SIG-M5 (cell line): Measurements from ENCODE around the gene MAEA.
"Not testable (repeated sequence)": the region's sequence is repeated elsewhere in the genome, so short reads cannot be mapped to it uniquely, and the experiment has no call there.

Source experiments
- DNase-seq: peaks from one replicate; lab custom pipeline; 2025; lab: John Stamatoyannopoulos, UW

The MAEA gene

DNA sequence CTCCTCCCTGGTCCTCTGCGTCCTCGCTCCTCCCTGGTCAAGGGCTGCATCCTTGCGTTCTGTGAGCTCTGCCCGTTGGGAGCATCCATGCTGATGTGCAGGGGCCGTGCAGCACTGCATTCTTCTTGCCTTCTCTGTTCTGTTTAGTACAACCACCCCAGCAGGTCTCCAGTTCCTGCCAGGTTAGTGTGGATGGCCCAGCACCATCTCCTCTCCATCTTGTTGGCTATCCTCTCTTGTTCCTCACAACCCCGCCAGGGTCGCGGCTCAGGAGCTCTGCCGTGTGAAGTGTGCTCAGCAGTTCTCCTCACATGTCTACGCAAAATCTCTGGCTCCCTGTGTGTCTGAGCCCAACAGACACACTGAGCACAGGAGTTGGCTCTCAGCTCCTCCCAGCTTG is 10.4 kb upstream of the MAEA start:
- no peak for DNase-seq

DNA sequence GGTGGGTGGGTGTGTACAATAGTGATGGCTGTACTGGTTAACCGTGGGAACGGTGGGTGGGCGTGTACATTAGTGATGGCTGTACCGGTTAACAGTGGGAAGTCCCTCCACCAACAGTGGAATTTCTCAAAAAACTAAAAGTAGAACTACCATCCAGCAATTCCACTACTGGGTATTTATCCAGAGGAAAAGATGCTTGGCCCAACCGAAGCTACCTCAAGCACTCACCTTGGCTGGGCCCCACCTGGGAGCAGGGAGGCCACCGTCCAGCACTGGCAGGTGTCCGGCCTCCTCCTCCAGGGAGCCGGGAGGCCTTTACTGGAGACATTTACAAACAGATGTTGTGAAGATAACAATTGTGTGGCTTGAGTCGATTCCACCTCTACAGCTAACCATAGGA is 6.0 kb upstream of the MAEA start:
- DNase-seq = no peak

DNA sequence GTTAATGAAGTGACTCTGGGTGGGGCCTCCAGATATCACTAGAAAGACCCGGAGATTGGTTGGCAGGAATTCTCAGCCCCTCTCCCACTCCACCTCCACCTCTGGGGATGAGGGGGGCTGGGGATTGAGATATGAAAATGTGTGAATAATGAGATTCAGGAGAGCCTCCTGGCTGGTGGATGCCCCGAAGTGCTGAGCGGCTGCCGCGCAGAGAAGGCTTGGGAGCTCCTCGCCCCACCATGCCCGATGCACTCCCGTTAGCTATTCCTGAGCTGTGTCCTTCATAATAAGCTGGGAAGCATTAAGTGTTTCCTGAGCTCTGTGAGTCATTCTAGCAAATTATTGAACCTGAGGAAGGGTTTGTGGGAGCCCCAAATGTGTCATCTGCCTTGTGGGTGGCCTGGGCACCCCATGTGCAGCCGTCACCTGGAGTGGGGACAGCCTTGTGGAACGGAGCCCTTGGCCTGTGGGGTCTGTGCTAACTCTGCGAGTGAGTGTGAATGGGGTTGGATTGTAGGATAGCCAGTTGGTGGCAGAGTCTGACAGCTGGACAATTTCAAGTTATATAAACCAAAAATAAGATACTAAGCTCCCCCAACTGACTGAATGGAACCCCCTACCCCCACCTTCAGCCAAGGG is 4.4 kb upstream of the MAEA start:
- DNase-seq = no peak

DNA sequence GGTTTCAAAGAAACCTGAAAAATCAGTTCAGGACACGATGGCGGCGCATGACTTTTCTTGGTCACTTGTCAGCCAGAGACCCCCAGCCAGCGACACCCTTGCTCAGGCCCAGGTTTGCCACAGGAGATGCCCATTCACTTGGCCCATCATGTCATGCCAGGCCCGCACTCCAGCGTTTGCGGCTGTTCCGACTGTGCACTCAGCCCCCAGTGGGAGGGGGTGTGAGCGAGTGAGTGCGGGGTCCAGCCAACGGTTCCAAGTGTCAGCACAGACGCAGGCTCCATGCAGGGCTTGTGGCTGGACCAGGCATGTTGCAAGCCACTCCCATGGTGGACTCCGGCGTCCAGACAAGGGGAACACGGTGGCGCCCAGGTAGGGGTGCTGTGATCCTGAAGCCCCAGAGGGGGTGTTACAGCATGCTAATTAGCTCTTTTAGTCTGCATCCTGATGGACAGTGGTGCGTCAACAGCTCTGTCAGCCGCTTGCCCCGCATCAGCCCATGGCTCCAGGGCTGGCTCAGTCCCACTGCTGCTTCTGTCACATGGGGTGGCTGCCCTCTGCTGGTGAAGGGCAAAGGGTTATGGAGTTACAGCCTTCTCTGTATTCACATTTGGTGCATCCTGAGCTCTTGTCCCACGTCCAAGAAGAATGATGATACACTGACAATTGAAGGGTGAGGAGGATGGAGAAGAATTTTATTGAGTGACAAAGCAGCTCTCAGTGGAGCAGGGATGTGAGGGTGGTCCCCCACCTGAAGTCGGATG is 3.7 kb upstream of the MAEA start:
- no peak for DNase-seq

DNA sequence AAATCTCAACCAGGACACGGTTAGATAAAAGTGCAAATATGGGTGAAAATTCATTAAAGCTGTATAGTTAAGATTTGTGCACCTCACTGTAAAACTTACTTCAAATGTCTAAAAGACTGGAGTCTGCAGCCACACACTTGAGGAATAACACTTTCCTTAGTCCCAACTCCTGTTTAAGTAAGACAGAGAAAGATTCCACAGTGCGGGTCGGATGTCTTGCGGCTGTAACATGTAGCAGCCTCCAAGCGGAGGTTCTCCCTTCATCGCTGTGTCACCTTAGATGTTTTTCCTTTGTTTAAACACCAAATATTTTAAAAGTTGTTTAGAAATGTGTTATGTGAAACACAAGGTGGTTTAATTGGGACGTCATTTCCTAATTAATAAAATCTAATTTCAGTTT is 905 bp upstream of the MAEA start:
- DNase-seq = no peak

DNA sequence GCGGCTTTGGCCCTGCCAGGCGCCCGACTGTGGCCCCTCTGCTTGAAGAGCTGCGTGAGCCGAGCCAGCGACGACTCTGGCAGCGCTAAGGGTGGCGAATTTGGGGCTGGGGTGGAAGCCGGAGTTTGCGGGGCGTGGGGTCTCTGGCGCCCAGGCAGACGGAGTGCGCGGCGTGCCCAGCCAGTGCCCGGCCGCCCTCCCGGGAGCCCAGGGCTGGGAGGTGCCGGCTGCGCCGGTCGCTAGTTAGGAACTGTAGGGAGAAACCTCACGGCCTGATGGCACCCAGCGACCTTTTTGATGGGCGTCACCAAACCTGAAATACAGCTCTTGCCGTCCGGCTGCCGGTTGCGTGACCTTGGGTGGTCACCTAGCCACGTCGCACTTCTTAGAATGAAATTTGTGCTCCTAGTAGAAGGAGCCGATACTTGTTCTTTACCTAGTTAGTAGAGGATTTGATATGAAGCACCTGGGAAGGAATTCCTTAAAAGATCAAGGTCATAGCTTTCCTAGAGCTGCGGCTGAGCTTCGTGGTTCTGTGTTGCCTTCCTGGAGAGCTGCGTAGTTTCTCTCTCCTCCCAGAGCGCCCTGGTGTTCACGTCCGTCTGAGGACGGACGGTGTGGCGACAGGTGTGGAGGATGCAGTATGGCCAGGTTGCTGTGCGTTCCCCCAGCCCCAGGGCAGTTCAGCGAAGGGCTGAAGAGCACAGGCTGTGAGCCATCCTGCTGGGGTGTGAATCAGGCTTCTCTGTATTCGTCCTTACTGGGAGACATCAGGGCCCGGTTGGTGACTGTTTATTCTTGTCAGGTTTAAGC is 680 bp downstream of the MAEA start:
- DNase-seq = no peak

DNA sequence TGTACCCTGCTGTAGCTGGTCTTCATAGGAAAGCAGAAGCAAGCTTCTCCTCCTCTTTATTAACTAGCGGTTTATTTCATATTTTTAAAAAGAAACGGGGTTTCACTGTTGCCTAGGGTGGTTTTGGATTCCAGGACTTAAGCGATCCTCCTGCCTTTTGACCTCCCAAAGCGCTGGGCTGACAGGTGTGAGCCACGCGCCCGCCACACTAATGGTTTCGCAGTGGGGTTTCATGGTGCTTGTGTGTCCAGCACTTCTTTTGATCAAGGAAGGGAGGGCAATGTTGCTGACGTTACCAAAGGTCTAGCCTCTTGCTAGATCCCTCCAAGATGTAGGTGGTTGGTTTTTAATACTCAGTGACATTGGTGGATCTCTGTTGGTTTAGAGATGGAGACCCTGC is 1.4 kb downstream of the MAEA start:
- no peak for DNase-seq

DNA sequence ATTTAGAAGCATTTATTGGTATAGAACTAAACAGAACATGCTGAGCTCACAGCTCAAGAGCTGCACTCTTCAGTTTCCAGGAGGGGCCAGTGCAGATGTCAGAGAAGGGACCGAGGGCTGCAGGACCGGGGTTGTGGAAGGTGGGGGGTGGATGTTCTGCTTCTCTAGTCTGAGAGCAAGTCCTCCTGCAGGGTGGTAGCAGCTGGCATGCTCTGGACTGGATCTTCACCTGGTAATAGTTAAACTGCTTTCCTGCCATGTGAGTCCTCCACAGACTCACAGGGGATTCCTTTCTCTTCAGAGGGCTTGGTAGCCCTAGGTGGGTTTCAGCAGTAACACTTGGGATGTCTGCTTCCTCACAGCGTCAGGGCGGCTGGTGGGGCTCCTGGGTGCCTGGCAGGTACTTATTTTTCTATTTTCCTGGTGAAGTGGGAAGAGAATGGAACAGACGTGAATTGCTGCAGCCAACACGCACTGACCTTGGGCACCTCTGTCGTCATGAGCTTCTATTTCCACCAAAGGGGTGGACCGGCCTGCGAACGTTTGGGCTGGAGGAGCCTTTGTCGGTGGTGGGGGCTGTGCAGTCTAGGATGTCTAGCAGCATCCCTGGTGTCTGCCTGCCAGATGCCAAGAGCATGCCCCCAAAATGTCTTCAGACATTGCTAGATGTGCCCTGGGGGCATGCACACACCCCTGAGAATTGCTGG is 2.5 kb downstream of the MAEA start:
- no peak for DNase-seq

DNA sequence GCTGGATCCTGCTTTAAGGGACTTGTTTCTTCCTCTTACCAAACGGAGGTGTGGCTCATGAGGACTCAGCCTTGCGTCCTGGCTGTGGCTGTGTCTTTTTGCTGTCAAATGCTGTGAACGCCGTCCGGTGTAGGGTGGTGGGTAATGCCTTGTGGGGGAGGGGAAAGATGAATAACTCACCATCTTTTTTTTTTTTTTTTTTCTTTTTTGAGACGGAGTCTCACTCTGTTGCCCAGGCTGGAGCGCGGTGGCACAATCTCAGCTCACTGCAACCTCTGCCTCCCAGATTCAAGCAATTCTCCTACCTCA is 3.0 kb downstream of the MAEA start:
- not testable (repeated sequence) for DNase-seq

DNA sequence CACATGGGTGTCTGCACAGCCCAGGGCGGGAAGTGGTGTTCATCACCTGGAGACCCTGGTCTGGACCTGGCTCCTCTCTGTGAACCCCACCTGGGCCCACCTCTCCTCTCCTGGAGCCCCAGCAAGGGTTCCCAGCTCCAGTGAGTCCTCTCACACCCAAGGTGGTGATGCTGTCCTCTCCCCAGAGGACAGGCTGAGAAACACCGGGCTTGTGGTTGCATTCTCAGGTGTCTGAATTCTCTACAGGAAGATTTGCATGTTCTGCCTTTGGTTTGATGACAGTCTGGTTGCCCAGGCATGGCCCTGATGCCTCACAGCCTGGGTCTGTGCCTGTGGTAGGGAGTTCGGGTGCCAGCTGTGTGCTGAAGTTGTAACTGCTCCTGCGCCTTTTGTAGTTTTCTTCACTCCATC is 3.8 kb downstream of the MAEA start:
- no peak for DNase-seq

DNA sequence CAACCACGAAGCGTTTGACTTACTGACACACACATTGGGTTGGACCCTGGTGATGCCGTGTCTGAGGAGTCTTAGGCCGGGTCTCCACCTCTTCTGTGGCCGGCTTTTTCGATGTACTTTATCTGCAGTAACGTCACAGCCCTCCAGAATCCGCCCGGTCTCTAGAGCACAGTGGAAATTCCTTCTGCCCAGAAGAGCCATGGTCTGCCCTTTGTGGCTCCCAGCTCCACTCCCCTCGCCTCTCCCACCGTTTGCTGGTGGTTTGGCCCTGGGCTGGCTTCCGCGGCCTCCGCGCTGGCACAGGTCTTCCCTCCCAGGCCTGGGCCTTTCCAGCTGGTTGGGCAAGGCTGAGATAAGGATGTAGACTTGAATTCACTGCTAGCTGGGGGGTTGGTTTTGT is 4.3 kb downstream of the MAEA start:
- no peak for DNase-seq

DNA sequence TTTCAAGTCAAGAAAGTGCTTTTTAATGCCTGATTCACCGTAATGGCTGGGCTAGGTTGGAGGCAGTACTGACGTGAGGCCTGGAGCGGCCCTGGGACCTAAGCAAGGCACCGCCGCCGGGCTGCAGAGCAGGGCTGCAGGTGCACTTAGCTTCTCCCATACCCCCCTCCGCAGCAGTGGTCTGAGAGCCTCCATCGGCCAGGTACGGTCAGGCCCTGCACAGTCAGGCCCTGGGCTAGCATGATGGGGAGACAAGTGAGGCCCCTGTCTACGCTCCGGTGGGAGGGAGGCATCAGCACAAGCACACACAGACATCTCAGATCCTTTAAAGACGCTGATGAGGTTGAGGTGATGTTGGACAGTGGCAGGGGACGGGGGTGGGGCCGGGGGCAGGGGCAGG is 4.7 kb downstream of the MAEA start:
- DNase-seq = no peak

DNA sequence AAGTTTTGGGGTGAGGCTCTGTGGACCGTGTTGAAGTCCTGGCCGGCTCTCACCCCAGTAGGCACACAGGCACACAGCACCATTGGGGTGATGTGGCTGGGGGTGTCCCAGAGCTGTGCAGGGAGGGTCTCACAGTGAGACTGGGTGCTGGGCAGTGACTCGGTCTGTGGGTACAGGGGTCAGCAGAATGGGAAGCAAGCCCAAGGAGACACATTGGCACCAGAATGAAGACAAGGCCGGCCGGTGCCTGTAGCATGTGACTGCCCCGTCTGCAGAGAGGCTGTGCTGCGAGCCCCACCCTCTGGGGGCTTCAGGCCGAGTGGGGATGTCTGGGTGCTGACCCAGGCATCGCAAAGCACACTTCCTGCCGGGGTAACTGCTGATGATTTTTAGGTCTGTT is 5.2 kb downstream of the MAEA start:
- DNase-seq = no peak

DNA sequence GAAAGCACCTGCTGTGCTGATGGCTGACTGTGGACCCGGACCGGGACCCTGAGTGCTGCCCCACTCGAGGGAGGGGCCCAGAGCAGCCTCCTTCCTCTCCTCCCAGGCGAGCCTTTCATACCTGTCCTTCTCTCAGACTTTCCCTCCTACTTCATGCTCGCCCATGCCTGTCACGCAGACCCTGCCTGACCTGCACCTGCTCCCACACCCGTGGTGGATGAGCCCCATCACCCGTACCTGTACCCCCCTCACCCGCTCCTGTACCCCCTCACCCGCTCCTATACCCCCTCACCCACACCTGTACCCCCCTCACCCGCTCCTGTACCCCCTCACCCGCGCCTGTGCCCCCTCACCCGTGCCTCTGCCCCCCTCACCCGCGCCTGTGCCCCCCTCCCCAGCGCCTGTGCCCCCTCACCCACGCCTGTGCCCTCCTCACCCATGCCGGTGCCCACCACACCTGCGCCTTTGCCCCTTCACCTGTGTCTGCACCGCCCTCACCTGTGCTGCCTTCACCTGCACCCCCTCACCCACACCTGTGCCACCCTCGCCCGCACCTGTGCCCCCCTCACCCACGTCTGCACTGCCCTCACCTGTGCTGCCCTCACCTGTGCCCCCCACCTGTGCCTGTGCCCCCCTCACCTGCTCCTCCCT is 5.8 kb downstream of the MAEA start:
- DNase-seq = no peak

DNA sequence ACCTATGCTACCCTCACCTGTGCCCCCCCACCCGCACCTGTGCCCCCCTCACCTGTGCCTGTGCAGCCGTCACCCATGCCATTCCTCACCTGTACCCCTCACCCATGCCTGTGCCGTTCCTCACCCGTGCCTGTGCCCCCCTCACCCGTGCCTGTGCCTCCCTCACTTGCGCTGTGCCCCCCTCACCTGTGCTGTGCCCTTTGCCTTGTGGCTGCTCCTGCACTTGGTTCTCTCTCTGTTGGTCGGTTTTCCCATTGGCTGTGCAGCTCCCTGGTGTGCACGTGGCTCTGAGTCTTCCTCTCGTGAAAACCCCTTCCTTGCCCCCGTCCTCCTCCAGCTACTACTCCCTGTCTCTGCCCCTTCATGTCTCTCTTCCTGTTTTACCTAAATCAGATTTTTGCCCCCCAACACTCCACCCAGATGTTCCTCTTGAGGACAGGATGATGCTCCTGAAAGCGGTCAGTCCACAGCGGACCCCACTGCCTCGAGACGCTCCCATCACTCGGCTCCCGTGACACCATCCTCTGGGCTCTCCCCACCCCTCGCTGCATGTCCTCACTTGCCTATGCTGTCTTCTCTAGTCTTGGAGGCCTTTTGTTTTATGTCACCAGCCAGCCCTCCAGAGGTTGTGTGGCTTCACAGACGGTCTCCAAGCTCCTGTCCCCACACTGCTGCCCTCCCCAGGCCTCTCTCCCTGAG is 6.8 kb downstream of the MAEA start:
- no peak for DNase-seq

DNA sequence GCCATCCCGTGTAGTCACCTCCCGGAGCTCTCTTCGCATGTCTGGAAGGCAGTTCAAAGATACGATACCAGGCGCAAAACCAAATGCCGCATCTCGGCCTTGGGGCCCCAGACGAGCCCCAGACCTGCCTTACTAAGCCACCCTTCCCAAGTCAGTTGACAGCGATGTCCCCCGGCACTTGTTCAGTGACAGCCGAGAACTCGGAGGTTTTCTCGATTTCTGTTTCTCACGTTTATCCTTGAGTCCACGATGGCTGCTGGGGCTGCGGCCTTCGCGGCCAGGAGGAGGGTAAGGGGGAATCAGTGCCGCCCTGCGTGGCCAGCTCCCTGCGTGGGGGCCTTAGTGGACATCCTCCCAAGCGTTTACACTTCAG is 7.3 kb downstream of the MAEA start:
- no peak for DNase-seq

DNA sequence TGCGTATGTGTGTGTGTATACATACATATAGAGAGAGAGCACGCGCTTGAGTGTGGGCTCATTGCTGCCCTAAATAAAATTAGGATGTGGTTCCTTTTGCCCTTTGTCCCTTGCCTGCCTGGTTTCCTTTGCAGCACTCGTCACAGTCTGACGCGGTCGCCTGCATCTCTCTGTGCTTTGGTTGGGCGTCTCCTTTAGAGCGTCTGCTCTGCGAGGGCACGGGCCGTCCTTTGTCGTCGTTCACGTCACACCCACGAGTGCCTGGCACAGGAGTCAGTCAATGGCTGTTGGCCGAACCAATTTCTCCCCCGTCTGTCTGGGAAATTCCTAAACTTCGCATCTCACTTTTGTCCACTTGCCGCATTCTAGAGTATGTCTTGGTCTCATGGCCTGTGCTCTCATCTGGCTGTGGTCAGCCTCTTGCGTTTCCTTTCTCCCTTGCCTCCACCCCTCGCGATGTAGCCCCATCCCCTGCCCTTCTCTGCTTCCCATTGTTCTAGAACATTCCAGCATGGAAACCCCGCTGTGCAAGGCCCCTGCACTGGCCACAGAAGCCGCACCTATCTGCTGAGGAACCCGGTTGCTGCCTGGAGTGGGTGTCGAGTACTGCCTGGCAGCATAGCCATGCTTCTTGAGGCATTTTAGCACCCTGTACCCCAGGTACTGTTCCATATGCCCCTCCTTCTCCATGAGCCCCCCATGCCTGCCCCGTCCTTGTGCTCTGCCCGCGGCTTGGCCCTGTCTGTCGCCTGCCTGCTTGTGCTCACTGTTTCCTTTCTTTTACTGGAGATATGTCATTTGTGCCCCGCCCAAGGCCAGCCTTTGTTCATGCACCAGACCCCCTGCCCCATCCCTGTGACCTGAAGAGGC is 8.0 kb downstream of the MAEA start:
- DNase-seq = no peak

DNA sequence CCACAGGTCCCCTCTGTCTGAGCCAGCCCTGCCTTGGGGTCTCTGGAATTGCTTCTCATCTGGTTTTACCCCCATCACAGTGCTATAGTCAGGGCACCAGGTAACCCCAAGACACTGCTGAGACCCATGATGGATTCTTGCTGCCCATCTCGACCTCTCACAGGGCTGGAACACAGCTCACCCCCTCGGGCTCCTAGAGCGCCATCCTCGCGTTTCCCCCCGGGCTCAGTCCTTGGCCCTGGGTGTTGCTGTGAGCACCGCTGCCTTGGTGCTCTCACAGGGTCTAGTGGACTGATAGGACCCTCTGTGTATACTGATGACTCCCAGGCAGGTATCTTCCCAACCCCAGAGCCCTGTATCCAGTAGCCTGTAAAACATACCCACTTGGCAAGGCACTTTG is 8.8 kb downstream of the MAEA start:
- DNase-seq = no peak

DNA sequence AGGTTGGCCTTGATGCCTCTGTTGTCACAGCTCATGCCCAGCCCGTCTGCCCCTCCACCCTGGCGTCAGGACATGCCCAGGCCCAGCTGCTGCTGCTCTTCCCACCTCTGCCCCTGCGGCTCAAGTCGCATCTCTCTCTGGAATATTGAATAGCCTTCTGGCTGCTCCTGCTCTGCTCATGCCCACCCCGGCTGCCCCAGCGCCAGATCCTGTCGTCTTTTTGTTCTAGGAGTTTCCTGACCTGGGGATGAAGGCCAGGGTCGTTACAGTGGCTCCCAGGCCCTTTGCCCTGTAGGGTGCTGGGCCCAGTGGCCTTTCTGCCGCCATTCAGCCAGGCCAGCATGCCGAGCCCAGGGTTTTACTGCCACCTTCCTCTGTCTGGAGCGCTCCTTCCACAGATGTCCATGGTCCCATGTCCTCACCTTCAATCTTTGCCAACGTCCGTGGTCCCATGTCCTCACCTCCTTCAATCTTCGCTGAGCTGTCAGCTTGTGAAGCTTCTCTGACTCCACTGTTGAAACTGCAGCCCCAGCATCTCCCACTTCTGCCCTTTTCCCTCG is 9.7 kb downstream of the MAEA start:
- DNase-seq = no peak
